GM18498 (cell line): ENCODE results near the gene THBS1.

Experiments
- ATAC-seq: cut with Tn5 transposase; IDR thresholded peaks from one replicate; pipeline ENCODE4 v1.9.1; 2021; ENCODE audit warnings: mild to moderate bottlenecking, moderate library complexity; ENCODE audit not compliant: unreplicated experiment

The THBS1 gene

GRCh38 chr15:39627451-39628143 lies 46.7 kb downstream of the THBS1 start:
- no peak for ATAC-seq

- ATAC-seq: no peak
Observed at GRCh38 chr15:39628144-39628508, 47.2 kb downstream of the THBS1 start.

- ATAC-seq: no peak
Observed at GRCh38 chr15:39628546-39629257, 47.8 kb downstream of the THBS1 start.

GRCh38 chr15:39629371-39629770 lies 48.5 kb downstream of the THBS1 start:
- ATAC-seq: no peak

- no peak for ATAC-seq
Observed at GRCh38 chr15:39629906-39630305, 49.0 kb downstream of the THBS1 start.

GRCh38 chr15:39631357-39631756 lies 50.5 kb downstream of the THBS1 start:
- no peak for ATAC-seq

GRCh38 chr15:39638041-39638440 lies 57.2 kb downstream of the THBS1 start:
- ATAC-seq: no peak

GRCh38 chr15:39639037-39639436 lies 58.2 kb downstream of the THBS1 start:
- no peak for ATAC-seq

- ATAC-seq: no peak
Observed at GRCh38 chr15:39640665-39641064, 59.8 kb downstream of the THBS1 start.

GRCh38 chr15:39641191-39641889 lies 60.5 kb downstream of the THBS1 start:
- no peak for ATAC-seq

GRCh38 chr15:39642011-39642640 lies 61.2 kb downstream of the THBS1 start:
- no peak for ATAC-seq

- no peak for ATAC-seq
Observed at GRCh38 chr15:39643727-39644126, 62.8 kb downstream of the THBS1 start.

GRCh38 chr15:39644136-39644535 lies 63.3 kb downstream of the THBS1 start:
- no peak for ATAC-seq

GRCh38 chr15:39645138-39645975 lies 64.5 kb downstream of the THBS1 start:
- no peak for ATAC-seq

- no peak for ATAC-seq
Observed at GRCh38 chr15:39645976-39646257, 65.0 kb downstream of the THBS1 start.

GRCh38 chr15:39646425-39646824 lies 65.5 kb downstream of the THBS1 start:
- ATAC-seq: no peak
